ENCODE results near the gene TERC.
A peak's percentile ranks its signal among the peaks of the same experiment; 100 is the strongest.
"Not testable (repeated sequence)": the region's sequence is repeated elsewhere in the genome, so short reads cannot be mapped to it uniquely, and the experiment has no call there.

TERC gene

GRCh38 chr3:169771497-169772304 lies 6.8 kb upstream of the TERC start:
- DNase-seq: peak; percentile 88

GRCh38 chr3:169769287-169770181 lies 4.7 kb upstream of the TERC start, which contains the start of gene ACTRT3:
Gene ACTRT3 (minus strand): TSS chr3:169769561. CDS start chr3:169769520, 41 bp downstream.
- DNase-seq: peak; percentile 87

GRCh38 chr3:169764312-169764881 lies 463 bp downstream of the TERC start:
- DNase-seq: peak; percentile 55

GRCh38 chr3:169760479-169760878 lies 4.4 kb downstream of the TERC start:
- no peak for DNase-seq

GRCh38 chr3:169759256-169759655 lies 5.6 kb downstream of the TERC start:
- DNase-seq: no peak

GRCh38 chr3:169758359-169758994 lies 6.4 kb downstream of the TERC start:
- no peak for DNase-seq

GRCh38 chr3:169755488-169755887 lies 9.4 kb downstream of the TERC start:
- DNase-seq: no peak

GRCh38 chr3:169754711-169755110 lies 10.1 kb downstream of the TERC start:
- DNase-seq: no peak

GRCh38 chr3:169751875-169752274 lies 13.0 kb downstream of the TERC start:
- no peak for DNase-seq

GRCh38 chr3:169750665-169751064 lies 14.2 kb downstream of the TERC start:
- DNase-seq: no peak

- DNase-seq: no peak
Observed at GRCh38 chr3:169748670-169749069, 16.2 kb downstream of the TERC start.

- DNase-seq: peak; percentile 67
Observed at GRCh38 chr3:169746924-169747323, 17.9 kb downstream of the TERC start.

GRCh38 chr3:169744366-169745054 lies 20.4 kb downstream of the TERC start:
- DNase-seq: peak; percentile 33

- DNase-seq: no peak
Observed at GRCh38 chr3:169739067-169739466, 25.8 kb downstream of the TERC start.

- DNase-seq: not testable (repeated sequence)
Observed at GRCh38 chr3:169731857-169732256, 33.0 kb downstream of the TERC start.

- no peak for DNase-seq
Observed at GRCh38 chr3:169722724-169723123, 42.1 kb downstream of the TERC start.

- not testable (repeated sequence) for DNase-seq
Observed at GRCh38 chr3:169718415-169718814, 46.4 kb downstream of the TERC start.
